MCF 10A (cell line): Measurements from ENCODE around the gene CACNG5. TPM values are rescaled to one million over a fixed set of nuclear protein-coding genes. Genes with fewer than 3 reads are reported as not detected.

Experiments
- BruUV-seq: library from RNA; stranded (reverse); fragments of 400-500 nt; replicated peaks from 2 replicates; lab custom pipeline; 2021; lab: Mats Ljungman, UMichigan
- CTCF ChIA-PET: fragments of 300-600 bp; sonication (Branson Sonifier 250); formaldehyde crosslinking; extraction: SDS; loops from one replicate; lab custom pipeline; 2021; ENCODE audit warnings: antibody characterized with exemption, inconsistent platforms; lab: Yijun Ruan, JAX
- POLR2A ChIA-PET: fragments of 300-600, 350-650 bp; sonication (Branson Sonifier 250); formaldehyde crosslinking; extraction: SDS; loops from one replicate; lab custom pipeline; 2020; ENCODE audit warnings: antibody characterized with exemption, inconsistent platforms; lab: Yijun Ruan, JAX
- DNase-seq: peaks from one replicate; pipeline ENCODE4 v3.0.0-alpha.2; 2018; ENCODE audit not compliant: unreplicated experiment
- H3K27ac Mint-ChIP-seq: one replicate; pipeline ENCODE4 v1.8.0; 2022; ENCODE audit warnings: mild to moderate bottlenecking, low read depth, mixed read lengths; ENCODE audit not compliant: unreplicated experiment
- H3K27me3 Mint-ChIP-seq: one replicate; pipeline ENCODE4 v1.8.0; 2022; ENCODE audit warnings: mixed read lengths; ENCODE audit not compliant: insufficient read depth, unreplicated experiment
- H3K36me3 Mint-ChIP-seq: one replicate; pipeline ENCODE4 v1.8.0; 2022; ENCODE audit warnings: mild to moderate bottlenecking, moderate library complexity, mixed read lengths; ENCODE audit not compliant: insufficient read depth, unreplicated experiment
- H3K4me1 Mint-ChIP-seq: one replicate; pipeline ENCODE4 v1.8.0; 2022; ENCODE audit warnings: mixed read lengths; ENCODE audit not compliant: insufficient read depth, unreplicated experiment
- H3K4me3 Mint-ChIP-seq: one replicate; pipeline ENCODE4 v1.8.0; 2022; ENCODE audit warnings: mild to moderate bottlenecking, moderate library complexity, mixed read lengths; ENCODE audit not compliant: unreplicated experiment
- H3K9me3 Mint-ChIP-seq: one replicate; pipeline ENCODE4 v1.8.0; 2022; ENCODE audit warnings: mixed read lengths; ENCODE audit not compliant: unreplicated experiment
- intact Hi-C: fragments of 100-400 bp; cut with micrococcal nuclease; formaldehyde crosslinking; loops from 2 replicates; pipeline ENCODE4 v1.14.1; 2022
- total RNA-seq: library from RNA; stranded (reverse); gene quantifications from 2 replicates; pipeline ENCODE4 v1.2.3, GENCODE V29; 2022
- TF ChIP-seq, protein P1 (sequence below): fragments of 200-600 bp; IDR thresholded peaks from one replicate; pipeline ENCODE4 v1.8.0; 2022; ENCODE audit warnings: antibody characterized with exemption, mild to moderate bottlenecking; ENCODE audit not compliant: unreplicated experiment

CACNG5 gene
- total RNA-seq, 1 experiment from 2014 or later, result not detected

GRCh38 chr17:66817750-66818149 is 17.2 kb upstream of the CACNG5 start:
- Mint-ChIP-seq H3K4me1 (no peaks in the 10 kb centered on the region), H3K36me3 (no peaks in the 10 kb centered on the region), H3K4me3 (no peak overlapping the region), H3K27ac (no peak overlapping the region), H3K27me3 (peaks cover 16% of the 10 kb centered on the region), H3K9me3 (no peaks in the 10 kb centered on the region)
- no peak for DNase-seq
- no TSS peak for BruUV-seq
- POLR2A ChIA-PET, result no interaction called here
- intact Hi-C loops, result no loop called here
- CTCF ChIA-PET, result interaction anchor here (0.5 kb wide), 1 partner anchor 89 kb away, joined by 3 read pairs; no protein-coding TSS in a partner anchor
- TF ChIP-seq, protein P1, sequence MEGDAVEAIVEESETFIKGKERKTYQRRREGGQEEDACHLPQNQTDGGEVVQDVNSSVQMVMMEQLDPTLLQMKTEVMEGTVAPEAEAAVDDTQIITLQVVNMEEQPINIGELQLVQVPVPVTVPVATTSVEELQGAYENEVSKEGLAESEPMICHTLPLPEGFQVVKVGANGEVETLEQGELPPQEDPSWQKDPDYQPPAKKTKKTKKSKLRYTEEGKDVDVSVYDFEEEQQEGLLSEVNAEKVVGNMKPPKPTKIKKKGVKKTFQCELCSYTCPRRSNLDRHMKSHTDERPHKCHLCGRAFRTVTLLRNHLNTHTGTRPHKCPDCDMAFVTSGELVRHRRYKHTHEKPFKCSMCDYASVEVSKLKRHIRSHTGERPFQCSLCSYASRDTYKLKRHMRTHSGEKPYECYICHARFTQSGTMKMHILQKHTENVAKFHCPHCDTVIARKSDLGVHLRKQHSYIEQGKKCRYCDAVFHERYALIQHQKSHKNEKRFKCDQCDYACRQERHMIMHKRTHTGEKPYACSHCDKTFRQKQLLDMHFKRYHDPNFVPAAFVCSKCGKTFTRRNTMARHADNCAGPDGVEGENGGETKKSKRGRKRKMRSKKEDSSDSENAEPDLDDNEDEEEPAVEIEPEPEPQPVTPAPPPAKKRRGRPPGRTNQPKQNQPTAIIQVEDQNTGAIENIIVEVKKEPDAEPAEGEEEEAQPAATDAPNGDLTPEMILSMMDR, result no peak

GRCh38 chr17:66819466-66819865 is 15.5 kb upstream of the CACNG5 start:
- ChIA-PET POLR2A (interaction anchor here (0.6 to 0.7 kb wide), 2 partner anchors 14 to 362 kb away, joined by 3 to 6 read pairs; no protein-coding TSS in a partner anchor), CTCF (no interaction called here)
- TF ChIP-seq, protein P1, result no peak
- DNase-seq, result no peak
- intact Hi-C loops, result no loop called here
- H3K4me3 Mint-ChIP-seq, result no peak overlapping the region
- H3K27ac Mint-ChIP-seq, result no peak overlapping the region
- H3K36me3 Mint-ChIP-seq, result no peaks in the 10 kb centered on the region
- BruUV-seq, result no TSS peak
- no peaks in the 10 kb centered on the region for H3K9me3 Mint-ChIP-seq
- H3K4me1 Mint-ChIP-seq, result no peaks in the 10 kb centered on the region
- no peaks in the 10 kb centered on the region for H3K27me3 Mint-ChIP-seq

DNA sequence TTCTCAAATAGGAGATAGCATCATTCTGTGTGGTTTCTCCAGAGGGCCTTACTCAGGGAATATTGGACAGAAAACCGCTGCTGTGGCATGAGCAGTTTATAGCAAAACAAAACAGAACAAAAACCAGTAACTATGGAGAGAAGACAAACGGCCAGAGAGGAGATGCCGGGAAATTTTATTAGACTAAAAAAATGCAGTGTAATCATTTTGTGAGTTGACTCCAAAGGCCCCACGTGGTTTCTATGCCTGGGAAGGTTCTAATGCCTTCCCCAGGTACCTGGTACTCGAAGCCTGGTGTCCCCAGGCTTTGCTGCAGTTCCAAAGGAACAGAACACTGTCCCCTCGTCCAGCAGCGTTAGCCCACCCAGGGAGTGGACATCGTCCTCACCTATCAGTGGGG is 12.9 kb upstream of the CACNG5 start:
- DNase-seq, result no peak
- no peaks in the 10 kb centered on the region for H3K27me3 Mint-ChIP-seq
- POLR2A ChIA-PET, result no interaction called here
- no peak overlapping the region for H3K27ac Mint-ChIP-seq
- no peaks in the 10 kb centered on the region for H3K4me1 Mint-ChIP-seq
- H3K36me3 Mint-ChIP-seq, result no peaks in the 10 kb centered on the region
- CTCF ChIA-PET, result no interaction called here
- intact Hi-C loops, result no loop called here
- no TSS peak for BruUV-seq
- H3K4me3 Mint-ChIP-seq, result no peak overlapping the region
- H3K9me3 Mint-ChIP-seq, result no peaks in the 10 kb centered on the region
- TF ChIP-seq, protein P1, result no peak

DNA sequence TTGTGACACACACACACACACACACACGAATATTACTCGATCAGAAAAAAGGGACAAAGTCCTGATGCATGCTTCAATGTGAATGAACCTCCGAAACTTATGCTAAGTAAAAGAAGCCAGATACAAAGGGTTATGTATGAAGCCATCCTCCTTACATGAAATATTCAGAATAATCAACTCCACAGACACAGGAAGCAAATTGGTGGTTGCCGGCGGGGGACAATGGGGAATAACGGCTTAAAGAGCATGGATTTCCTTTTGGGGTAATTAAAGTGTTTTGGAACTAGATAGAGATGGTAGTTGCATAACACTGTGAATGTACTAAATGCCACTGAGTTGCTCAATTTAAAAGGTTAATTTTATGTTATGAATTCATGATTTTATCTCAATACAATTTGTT is 8.1 kb upstream of the CACNG5 start:
- H3K27me3 Mint-ChIP-seq, result peaks cover 33% of the 10 kb centered on the region
- BruUV-seq, result no TSS peak
- ChIA-PET POLR2A (no interaction called here), CTCF (no interaction called here)
- no peaks in the 10 kb centered on the region for H3K4me1 Mint-ChIP-seq
- intact Hi-C loops, result no loop called here
- no peaks in the 10 kb centered on the region for H3K36me3 Mint-ChIP-seq
- TF ChIP-seq, protein P1, result no peak
- H3K9me3 Mint-ChIP-seq, result no peaks in the 10 kb centered on the region
- no peak for DNase-seq
- H3K27ac Mint-ChIP-seq, result no peak overlapping the region
- H3K4me3 Mint-ChIP-seq, result no peak overlapping the region
